SH-SY5Y (cell line): Measurements from ENCODE around the gene MBNL2.

Experiments used
- GATA2 ChIP-seq: IDR thresholded peaks from 2 replicates; pipeline ENCODE4 v1.6.1; 2011; ENCODE audit warnings: mild to moderate bottlenecking, low read depth, low read length
- GATA3 ChIP-seq: IDR thresholded peaks from 2 replicates; pipeline ENCODE4 v1.6.1; 2011; ENCODE audit warnings: low read depth, mild to moderate bottlenecking, low read length, moderate library complexity

Gene MBNL2

DNA sequence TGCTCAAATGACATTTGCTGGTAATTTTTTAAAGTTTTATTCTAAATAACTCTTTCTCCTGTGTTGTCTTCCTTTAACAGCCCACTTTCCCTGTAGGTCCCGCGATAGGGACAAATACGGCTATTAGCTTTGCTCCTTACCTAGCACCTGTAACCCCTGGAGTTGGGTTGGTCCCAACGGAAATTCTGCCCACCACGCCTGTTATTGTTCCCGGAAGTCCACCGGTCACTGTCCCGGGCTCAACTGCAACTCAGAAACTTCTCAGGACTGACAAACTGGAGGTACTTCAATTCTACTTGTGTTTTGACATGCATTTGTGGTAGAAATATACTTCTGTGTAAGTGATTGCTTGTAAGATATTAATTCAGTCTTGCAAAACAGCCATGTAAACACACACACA lies 120.8 kb downstream of the MBNL2 start:
- TF ChIP-seq GATA3 (no peak), GATA2 (no peak)

DNA sequence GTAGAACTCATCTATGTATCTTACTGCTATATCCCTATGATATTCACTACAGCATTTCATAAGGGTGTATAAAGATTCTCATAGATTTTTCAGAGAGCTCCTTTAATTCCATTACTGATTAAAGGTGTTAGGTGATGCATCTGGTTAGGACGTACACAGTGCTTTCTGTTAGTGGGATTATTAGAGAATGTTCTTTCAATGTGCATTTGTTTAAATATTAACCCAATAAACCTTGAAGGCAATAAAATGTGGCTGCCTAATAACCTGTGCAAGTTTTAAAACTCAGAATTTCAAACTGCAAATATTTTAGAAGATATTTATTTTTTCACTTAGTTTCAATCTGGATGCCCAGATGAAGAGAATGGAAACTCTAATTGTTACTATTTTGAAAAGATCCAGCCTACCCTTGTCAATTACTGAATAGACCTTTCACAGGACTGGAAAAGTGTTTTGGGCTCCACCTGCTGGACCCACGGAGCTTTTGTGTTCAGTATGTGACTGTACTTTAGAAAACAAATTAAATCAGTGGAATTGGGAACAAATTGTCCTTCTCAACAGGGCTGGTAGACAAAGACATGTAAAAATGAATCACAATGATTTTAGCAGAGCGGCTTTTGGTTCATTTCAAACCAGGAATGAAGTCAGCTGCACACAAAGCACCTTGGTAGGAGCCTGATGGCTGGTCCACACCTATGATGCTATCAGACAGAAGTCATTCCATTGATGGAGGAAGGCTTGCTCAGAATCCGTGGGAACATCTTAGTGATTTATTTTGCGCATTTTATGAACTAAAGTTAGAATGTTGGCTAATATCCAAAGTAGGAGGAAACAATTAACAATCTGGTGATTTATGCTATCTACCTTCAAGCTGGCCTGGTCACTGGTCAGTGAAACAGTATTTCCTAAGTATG lies 122.4 kb downstream of the MBNL2 start:
- no peak for TF ChIP-seq GATA3
- no peak for TF ChIP-seq GATA2

DNA sequence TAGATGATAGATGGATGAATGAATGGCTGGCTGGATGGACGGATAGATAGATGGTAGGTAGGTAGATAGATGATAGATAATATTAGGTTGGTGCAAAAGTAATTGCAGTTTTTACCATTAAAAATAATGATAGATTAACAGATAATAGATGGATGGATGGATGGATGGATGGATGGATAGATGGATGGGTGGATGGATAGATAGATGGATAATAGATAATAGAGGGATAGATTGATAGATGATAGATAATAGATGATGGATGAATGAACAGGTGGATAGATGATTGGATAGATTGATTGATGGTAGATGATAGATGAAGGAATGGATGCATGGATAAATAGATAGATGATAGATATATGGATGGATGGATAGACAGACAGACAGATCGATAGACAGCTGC lies 124.0 kb downstream of the MBNL2 start:
- TF ChIP-seq GATA3: no peak
- TF ChIP-seq GATA2: no peak

DNA sequence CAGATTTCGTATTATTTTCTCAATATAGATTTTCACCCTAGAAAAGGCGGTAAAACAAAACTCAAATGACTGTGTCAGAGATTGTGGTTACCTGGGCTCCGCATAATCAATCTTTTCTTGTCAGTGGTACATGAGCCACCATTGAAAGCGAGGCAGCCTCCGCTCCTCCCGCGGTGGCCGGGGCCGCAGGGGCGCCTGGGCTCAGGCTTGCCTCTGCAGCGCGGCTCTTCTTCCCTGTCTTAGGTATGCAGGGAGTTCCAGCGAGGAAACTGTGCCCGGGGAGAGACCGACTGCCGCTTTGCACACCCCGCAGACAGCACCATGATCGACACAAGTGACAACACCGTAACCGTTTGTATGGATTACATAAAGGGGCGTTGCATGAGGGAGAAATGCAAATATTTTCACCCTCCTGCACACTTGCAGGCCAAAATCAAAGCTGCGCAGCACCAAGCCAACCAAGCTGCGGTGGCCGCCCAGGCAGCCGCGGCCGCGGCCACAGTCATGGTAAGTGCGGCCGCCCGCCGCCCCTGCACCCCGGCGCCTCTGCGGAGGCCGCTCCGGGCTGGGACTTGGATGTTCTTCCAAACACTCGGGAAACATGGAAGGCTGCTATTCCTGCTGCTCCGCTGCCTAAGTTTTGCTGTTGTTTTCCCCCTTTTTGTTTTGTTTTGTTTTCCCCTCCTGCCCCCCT lies 124.6 kb downstream of the MBNL2 start:
- no peak for TF ChIP-seq GATA3
- no peak for TF ChIP-seq GATA2

DNA sequence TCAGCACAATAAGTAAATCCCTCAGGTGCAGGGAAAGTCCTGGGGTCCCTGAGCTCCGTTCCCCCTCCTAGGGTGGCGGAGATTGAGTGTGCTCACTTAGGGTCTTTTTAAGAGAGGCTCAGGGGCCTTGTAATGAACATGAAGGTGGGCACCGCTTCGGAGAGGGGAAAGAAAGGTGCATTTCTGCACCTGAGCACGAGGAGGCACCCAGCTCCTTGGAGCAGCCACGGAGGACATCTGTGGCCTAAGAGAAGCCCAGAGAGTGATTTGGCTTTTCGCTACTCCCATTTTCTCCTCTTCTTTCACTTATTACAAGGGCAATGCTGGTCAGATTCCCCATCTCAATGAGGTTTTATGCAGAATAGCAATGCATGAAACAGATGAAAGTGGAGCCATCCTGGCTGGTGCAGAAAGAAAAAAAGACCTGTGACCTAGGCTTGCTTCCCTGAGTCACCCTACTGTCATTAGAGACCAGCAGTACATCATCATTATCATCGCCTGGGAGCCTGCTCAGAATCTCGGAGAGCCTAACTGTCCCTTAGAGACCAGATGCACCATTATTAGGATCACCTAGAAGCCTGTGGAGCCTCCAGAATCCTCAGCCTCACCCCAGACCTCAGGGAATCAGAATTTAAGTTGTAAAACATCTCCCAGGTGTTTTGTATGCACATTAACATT lies 125.3 kb downstream of the MBNL2 start:
- no peak for TF ChIP-seq GATA2
- no peak for TF ChIP-seq GATA3

DNA sequence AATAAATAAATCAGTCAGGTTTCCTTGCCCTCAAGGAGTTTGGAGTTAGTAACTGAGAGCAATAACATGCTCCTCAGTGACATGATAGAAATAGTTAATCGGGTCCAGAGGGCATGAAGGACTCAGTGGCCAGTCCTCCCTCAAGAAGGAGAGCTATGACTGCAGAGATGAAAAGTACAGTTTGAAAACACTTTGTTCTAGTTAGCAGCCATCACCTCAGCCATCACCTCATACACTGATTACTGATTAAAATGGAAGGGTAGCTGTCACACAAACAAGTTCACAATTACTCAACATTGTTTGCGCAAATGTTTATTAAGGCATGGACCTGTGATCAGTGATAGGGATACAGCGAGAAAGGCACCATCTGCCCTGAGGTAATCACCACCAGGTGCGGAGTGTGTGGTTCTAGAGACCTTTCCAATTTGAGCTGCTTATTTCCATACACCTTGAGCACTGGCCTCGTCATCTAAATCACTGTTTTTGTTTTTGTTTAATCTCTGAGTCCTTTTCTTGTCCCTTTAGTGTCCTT lies 126.5 kb downstream of the MBNL2 start:
- no peak for TF ChIP-seq GATA3
- TF ChIP-seq GATA2: no peak

DNA sequence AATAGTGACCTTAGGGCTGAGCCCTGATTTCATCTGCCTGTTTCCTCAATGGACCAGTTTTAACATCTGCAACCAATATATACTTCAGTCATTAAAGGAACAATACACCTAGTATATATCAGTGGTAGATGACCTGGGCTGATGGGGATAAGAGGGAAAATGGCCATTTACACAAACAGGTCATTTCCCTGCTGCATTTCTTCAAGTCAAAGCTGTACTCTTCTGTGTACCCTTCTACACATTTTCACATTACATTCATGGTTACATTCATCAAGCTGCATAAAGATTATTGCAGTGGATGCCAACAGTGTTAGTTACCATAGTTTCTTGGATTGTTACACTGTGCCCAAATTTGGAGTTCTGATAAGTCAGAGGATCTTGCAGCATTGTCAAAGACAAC lies 130.7 kb downstream of the MBNL2 start:
- TF ChIP-seq GATA3 (no peak), GATA2 (no peak)

DNA sequence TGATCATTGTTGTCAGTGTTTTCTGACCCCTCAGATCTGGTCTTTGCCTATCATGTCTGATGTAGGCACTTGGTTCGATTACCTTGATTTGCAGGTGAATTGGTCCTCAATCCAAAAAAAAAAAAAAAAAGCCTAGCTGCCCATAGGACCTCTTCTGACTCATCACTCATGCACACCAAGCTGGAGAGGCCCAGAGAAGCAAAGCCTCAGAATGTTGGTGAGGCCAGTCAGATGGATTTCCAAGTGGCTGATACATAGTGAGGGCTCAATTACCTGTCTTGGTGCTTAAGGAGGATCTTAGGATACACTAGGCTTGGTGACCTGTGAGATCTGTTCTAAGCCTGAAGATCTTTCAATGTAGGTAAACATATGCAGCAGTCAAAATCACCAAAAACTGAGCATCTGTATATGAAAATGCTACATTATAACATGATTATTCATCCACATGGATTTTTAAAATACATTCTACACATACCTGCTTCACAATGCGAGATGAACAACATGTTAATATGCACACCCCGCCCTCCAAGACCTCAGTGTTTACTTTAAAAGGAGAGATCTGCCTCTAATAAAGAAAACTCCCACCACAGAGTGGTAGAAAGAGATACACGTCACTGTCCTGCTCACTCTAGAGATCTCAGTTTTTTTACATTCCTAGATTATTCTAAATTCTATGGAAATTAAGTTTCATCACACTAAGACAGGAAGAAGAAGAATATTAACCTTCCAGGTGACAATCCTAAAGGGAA lies 132.0 kb downstream of the MBNL2 start:
- TF ChIP-seq GATA2: no peak
- no peak for TF ChIP-seq GATA3

DNA sequence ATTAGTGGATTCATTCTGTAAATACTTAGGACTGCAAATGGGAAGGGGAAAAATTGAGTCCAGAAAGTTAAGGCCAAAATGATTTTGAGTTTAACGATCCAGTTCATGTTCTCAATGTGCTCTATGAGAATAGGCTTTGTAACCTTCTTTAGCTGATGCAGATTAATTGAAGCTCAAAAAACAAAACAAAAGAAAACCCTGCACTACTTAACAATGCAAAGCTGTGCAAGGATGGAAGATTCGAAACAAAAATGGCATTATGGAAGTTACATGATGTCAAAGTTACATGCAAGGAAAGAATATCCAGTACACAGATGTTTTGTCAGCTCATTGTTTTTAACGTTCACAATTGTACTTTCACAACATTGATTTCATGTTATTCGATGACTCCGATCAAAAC lies 132.7 kb downstream of the MBNL2 start:
- no peak for TF ChIP-seq GATA3
- TF ChIP-seq GATA2: no peak

DNA sequence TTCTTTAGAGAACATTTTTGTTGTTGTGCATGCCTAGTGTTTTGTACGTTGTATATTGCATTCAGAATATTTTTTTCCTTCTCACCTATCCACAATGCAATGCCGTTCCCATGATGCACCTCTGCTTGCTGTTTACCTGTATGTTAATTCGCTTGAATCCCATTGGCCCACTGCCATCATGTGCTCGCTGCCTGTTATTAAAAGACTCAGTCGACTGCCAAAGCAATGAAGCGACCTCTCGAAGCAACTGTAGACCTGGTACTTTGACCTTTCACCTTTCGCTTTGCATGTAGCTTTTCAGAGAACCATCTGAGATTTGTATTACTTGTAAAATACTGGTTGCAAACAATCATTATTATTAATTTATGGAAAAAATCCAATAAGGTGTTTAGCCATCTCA lies 134.5 kb downstream of the MBNL2 start:
- TF ChIP-seq GATA2 (no peak), GATA3 (no peak)

DNA sequence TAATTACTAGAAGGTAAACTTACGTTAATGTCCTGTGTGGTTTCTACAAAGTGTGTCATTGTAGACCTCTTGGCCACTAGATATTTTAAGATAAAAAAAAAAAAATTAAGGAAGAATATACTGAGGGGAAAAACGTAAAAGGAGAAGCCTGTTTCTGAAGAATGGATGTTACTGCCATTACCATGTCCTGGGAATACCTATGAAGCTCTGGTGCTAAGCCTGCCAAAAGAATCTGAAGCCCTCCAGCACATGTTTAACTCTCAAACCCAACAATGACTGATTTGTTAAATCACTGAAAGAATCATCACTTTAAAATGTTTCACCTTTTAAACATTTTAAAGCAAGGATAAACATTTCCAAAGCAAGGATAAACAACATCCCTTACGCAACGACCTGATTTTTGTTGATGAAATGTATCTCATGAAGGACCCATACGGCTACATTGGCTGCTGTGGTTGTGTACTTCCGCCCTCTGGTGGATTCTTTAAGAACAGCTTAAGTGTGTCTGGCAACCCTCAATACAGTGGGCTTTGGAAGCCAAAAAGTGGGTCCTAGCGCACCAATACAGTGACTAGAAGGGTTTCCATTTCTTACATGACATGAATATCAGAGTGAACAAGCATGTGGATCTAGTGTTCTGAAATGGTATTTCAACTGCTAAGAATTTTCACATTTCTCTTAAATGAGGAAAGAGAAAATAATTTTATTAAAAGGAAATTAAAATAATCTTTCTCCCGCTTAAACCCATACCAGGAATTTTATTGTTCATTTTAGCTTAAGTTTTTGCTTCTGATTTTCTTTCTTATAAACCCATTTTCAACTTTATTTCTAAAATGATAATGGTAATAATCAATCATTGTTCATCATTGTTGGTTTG lies 137.3 kb downstream of the MBNL2 start:
- TF ChIP-seq GATA2 (no peak), GATA3 (no peak)

DNA sequence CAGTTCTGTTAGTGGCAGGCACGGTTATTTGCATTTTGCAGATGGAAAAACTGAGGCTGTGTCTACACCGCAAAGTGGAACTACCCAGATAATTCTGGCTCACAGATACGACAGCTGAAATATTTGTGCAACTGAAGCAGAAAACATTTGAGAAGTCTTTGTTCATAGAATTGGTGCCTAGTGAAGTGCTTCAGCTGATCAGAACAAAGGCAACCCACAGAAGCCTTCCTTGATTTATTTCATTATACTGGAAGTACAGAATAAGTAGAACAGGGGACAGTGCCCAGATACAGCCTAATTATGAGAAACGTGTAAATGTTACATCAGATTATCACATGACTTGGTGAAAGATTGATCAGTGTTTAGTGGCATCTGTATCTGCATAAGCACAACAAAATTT lies 138.5 kb downstream of the MBNL2 start:
- no peak for TF ChIP-seq GATA2
- TF ChIP-seq GATA3: no peak

DNA sequence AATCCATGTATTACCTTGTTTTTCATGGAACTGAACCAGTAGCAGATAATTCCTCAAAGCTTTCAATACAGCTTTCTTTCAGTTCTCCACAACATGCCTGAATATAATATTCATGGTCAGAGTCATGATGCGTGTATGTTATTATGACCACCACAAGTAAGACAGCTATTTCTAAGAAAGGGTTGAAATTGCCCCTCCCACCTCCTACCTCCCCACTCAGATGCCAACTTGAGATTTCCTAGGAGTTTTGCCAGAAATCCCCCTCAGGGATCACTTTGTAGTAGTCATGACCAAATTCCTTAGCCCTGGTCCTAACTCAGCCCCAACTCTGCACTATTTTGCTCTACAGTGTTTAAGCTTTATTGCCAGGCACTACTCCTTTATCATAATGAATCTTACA lies 141.9 kb downstream of the MBNL2 start:
- TF ChIP-seq GATA2 (no peak), GATA3 (no peak)

DNA sequence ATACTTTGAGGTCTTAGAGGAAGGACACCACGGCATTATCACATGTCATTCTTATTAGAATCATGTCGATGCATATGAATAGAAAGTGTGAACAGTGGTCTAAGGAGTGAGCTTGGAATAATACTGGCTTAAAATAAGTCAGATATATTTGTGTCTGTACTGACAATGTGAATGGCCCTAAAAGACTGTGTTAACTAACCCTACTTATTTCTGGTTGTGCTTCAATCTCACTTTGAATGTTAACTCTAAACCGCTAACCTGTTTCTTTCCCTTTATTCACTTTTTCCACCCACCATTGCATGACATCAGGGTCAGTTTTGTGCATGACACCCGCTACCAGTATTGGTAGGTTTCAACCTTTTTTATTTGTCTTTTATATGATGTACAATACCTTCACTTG lies 142.7 kb downstream of the MBNL2 start:
- TF ChIP-seq GATA2 (no peak), GATA3 (no peak)
